Measurements from ENCODE around the gene SEMA3A. TPM values are rescaled to one million over a fixed set of nuclear protein-coding genes. Genes with fewer than 3 reads are reported as not detected.

Gene SEMA3A
- total RNA-seq, 1 donor from 2014 or later, result 0.75 TPM

GRCh38 chr7:84105586-84105985, 89.0 kb downstream of the SEMA3A start:
- Histone ChIP-seq H3K4me1 (no peaks in the 10 kb centered on the region), H3K36me3 (no peaks in the 10 kb centered on the region), H3K9me3 (no peaks in the 10 kb centered on the region), H3K27me3 (no peaks in the 10 kb centered on the region), H3K27ac (no peak overlapping the region), H3K4me3 (no peak overlapping the region)
- no peak for DNase-seq (ENCODE audit: low spot score in 2 of 2)
- intact Hi-C loops (cut with DNase I), result no loop called here
- TF ChIP-seq, protein P1, sequence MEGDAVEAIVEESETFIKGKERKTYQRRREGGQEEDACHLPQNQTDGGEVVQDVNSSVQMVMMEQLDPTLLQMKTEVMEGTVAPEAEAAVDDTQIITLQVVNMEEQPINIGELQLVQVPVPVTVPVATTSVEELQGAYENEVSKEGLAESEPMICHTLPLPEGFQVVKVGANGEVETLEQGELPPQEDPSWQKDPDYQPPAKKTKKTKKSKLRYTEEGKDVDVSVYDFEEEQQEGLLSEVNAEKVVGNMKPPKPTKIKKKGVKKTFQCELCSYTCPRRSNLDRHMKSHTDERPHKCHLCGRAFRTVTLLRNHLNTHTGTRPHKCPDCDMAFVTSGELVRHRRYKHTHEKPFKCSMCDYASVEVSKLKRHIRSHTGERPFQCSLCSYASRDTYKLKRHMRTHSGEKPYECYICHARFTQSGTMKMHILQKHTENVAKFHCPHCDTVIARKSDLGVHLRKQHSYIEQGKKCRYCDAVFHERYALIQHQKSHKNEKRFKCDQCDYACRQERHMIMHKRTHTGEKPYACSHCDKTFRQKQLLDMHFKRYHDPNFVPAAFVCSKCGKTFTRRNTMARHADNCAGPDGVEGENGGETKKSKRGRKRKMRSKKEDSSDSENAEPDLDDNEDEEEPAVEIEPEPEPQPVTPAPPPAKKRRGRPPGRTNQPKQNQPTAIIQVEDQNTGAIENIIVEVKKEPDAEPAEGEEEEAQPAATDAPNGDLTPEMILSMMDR (IDR thresholded peaks at IDR 0.05), result no peak

DNA sequence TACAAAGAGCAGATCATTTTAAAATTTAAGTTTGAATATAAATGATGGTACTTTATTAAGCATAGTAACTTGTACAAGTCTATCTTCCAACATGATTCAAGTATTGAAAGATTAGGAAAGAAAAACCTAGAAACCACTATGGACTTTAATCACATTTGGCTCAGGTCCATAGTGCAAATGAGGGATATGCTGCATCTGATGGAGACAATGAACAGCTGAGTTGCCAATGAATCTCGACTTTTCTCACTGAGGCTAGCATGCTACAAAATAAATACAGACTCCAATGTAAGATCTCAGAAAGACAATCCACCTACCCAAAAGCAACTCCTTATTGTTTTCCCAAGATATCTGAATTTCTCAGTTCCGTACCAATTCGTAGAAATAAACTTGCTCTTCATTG, 89.8 kb downstream of the SEMA3A start:
- Histone ChIP-seq H3K9me3 (no peaks in the 10 kb centered on the region), H3K4me1 (no peaks in the 10 kb centered on the region), H3K4me3 (no peak overlapping the region), H3K27me3 (no peaks in the 10 kb centered on the region), H3K27ac (no peak overlapping the region), H3K36me3 (no peaks in the 10 kb centered on the region)
- intact Hi-C loops (cut with DNase I), result no loop called here
- TF ChIP-seq, protein P1 (IDR thresholded peaks at IDR 0.05), result no peak
- no peak for DNase-seq (ENCODE audit: low spot score in 2 of 2)

DNA sequence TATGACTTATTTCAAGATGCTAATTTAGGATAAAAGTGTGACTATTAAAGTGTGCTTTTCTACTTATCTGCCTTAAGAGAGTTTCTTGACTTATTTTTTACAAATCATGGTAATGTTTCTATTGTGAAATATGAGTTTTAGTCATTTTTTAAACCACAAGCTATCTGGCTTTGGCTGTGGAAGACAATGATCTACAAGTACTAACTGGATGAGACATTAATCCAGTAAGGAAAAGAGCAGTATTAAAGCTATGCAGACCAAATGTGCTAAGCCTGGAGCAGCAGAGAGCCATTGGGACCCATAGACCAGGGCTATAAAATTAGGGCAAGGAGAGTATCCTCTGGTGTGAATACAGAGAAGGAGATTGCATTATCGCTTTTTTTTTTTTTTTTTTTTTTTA, 92.4 kb downstream of the SEMA3A start:
- H3K27ac ChIP-seq, result no peak overlapping the region
- DNase-seq (ENCODE audit: low spot score in 2 of 2), result no peak
- no peaks in the 10 kb centered on the region for H3K4me1 ChIP-seq
- H3K9me3 ChIP-seq, result no peaks in the 10 kb centered on the region
- intact Hi-C loops (cut with DNase I), result no loop called here
- TF ChIP-seq, protein P1 (IDR thresholded peaks at IDR 0.05), result no peak
- no peak overlapping the region for H3K4me3 ChIP-seq
- no peaks in the 10 kb centered on the region for H3K36me3 ChIP-seq
- H3K27me3 ChIP-seq, result no peaks in the 10 kb centered on the region

DNA sequence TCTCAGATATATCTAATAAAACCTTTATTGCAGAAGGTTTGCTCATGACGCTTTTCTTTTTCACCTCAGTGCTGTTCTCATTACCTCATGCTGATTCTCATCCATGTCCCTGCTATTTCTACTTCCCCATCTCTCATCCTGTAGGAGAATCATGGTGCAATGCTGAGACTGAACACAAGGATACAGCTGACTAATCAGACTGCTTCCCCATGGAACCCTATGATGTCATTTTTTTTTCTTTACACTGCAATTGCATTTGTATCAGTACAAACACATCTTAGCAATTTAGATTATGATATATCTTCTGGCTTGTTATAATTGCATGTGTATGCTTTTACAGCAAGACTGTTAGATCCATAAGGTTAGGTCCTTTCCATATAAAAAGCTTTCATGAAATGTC, 93.7 kb downstream of the SEMA3A start:
- Histone ChIP-seq H3K36me3 (no peaks in the 10 kb centered on the region), H3K9me3 (no peaks in the 10 kb centered on the region), H3K27ac (no peak overlapping the region), H3K4me3 (no peak overlapping the region), H3K4me1 (no peaks in the 10 kb centered on the region), H3K27me3 (no peaks in the 10 kb centered on the region)
- DNase-seq (ENCODE audit: low spot score in 2 of 2), result no peak
- intact Hi-C loops (cut with DNase I), result no loop called here
- TF ChIP-seq, protein P1 (IDR thresholded peaks at IDR 0.05), result no peak

- Histone ChIP-seq H3K36me3 (no peaks in the 10 kb centered on the region), H3K27ac (no peak overlapping the region), H3K9me3 (no peaks in the 10 kb centered on the region), H3K4me1 (no peaks in the 10 kb centered on the region), H3K27me3 (no peaks in the 10 kb centered on the region), H3K4me3 (no peak overlapping the region)
- intact Hi-C loops (cut with DNase I), result no loop called here
- TF ChIP-seq, protein P1 (IDR thresholded peaks at IDR 0.05), result no peak
- DNase-seq (ENCODE audit: low spot score in 2 of 2), result no peak
Measured at GRCh38 chr7:84095971-84096370, 98.6 kb downstream of the SEMA3A start.

- H3K27ac ChIP-seq, result no peak overlapping the region
- H3K27me3 ChIP-seq, result no peaks in the 10 kb centered on the region
- no peaks in the 10 kb centered on the region for H3K9me3 ChIP-seq
- DNase-seq (ENCODE audit: low spot score in 2 of 2), result no peak
- TF ChIP-seq, protein P1 (IDR thresholded peaks at IDR 0.05), result no peak
- intact Hi-C loops (cut with DNase I), result no loop called here
- no peaks in the 10 kb centered on the region for H3K4me1 ChIP-seq
- H3K36me3 ChIP-seq, result no peaks in the 10 kb centered on the region
- no peak overlapping the region for H3K4me3 ChIP-seq
Measured at GRCh38 chr7:84092207-84092606, 102.4 kb downstream of the SEMA3A start.

Measured in ascending aorta (tissue), 2 donors.